Fibroblast of lung (primary cell): ENCODE data around the gene TMEM72. TPM values are rescaled to one million over a fixed set of nuclear protein-coding genes. Genes with fewer than 3 reads are reported as not detected.

Experiments used
- DNase-seq, 2 donors: peaks; one replicate each; pipeline versions ENCODE4 v3.0.0 to v3.0.0-alpha.2; 2010; ENCODE audit warnings: low read depth in 2 of 2
- H2AFZ ChIP-seq: 2 replicates; pipeline ENCODE4 v1.5.1; 2012; ENCODE audit warnings: low read length, control low read depth, inconsistent platforms
- H3K27ac ChIP-seq: 2 replicates; pipeline ENCODE4 v1.5.1; 2011; ENCODE audit warnings: low read length, control low read depth; ENCODE audit not compliant: insufficient read depth
- H3K27me3 ChIP-seq: 2 replicates; pipeline ENCODE4 v1.5.1; 2011; ENCODE audit warnings: mild to moderate bottlenecking, low read length; ENCODE audit not compliant: control insufficient read depth, insufficient read depth
- H3K36me3 ChIP-seq: 2 replicates; pipeline ENCODE4 v1.5.1; 2011; ENCODE audit warnings: low read length; ENCODE audit not compliant: control insufficient read depth, insufficient read depth
- H3K4me1 ChIP-seq: 2 replicates; pipeline ENCODE4 v1.5.1; 2011; ENCODE audit warnings: low read length; ENCODE audit not compliant: control insufficient read depth, insufficient read depth; ENCODE audit errors: extremely low read depth
- H3K4me2 ChIP-seq: 2 replicates; pipeline ENCODE4 v1.5.1; 2011; ENCODE audit warnings: low read length, control low read depth; ENCODE audit not compliant: insufficient read depth; ENCODE audit errors: extremely low read depth
- H3K4me3 ChIP-seq, 4 experiments: fragments of 200-600 bp in 1 of 4; sonication (generic) in 1 of 4; replicated peaks in 1 of 4; 2 replicates each; pipeline ENCODE4 v1.5.1; 2011 to 2016; ENCODE audit warnings: low read length in 4 of 4, low read depth in 3 of 4, mild to moderate bottlenecking in 3 of 4, control low read depth in 2 of 4, inconsistent platforms in 1 of 4, mixed read lengths in 1 of 4; ENCODE audit not compliant: insufficient read depth in 1 of 4; ENCODE audit errors: control extremely low read depth in 1 of 4
- H3K79me2 ChIP-seq: 2 replicates; pipeline ENCODE4 v1.5.1; 2012; ENCODE audit warnings: mild to moderate bottlenecking, low read length, inconsistent platforms; ENCODE audit not compliant: control insufficient read depth, insufficient read depth
- H3K9ac ChIP-seq: 2 replicates; pipeline ENCODE4 v1.5.1; 2011; ENCODE audit warnings: mild to moderate bottlenecking, low read length, control low read depth; ENCODE audit not compliant: insufficient read depth
- H3K9me3 ChIP-seq: 2 replicates; pipeline ENCODE4 v1.5.1; 2012; ENCODE audit warnings: low read depth, low read length; ENCODE audit not compliant: control insufficient read depth, insufficient read depth
- H4K20me1 ChIP-seq: 2 replicates; pipeline ENCODE4 v1.5.1; 2011; ENCODE audit warnings: low read length; ENCODE audit not compliant: control insufficient read depth, insufficient read depth; ENCODE audit errors: extremely low read depth
- CTCF ChIP-seq, 2 donors: IDR thresholded peaks in 1 of 2; conservative IDR thresholded peaks in 1 of 2; 1 replicate in 1 of 2; 2 replicates in 1 of 2; pipeline ENCODE4 v1.5.1; 2011 to 2012; ENCODE audit warnings: low read length in 2 of 2, control low read depth in 1 of 2, inconsistent platforms in 1 of 2, low read depth in 1 of 2, mild to moderate bottlenecking in 1 of 2
- EZH2 ChIP-seq: IDR thresholded peaks from 2 replicates; pipeline ENCODE4 v1.5.1; 2012; ENCODE audit warnings: low read length, control low read depth, mild to moderate bottlenecking; ENCODE audit errors: missing control alignments
- polyA plus RNA-seq, 2 donors: library from polyadenylated mRNA; depleted of rRNA in 1 of 2; stranded (reverse) in 1 of 2; unstranded in 1 of 2; fragments of >200 nt; gene quantifications; 2 replicates each; pipeline ENCODE4 v1.2.1, GENCODE V29; 2011 to 2012; ENCODE audit warnings: missing spikeins in 1 of 2
- total RNA-seq: library from RNA; depleted of rRNA; stranded (reverse); fragments of >200 nt; gene quantifications from 2 replicates; pipeline ENCODE4 v1.2.1, GENCODE V29; 2014

Gene TMEM72
- total and polyA plus RNA-seq, 2 donors (not counting 1 experiment from before 2014, with no cell fraction given) = not detected

DNA sequence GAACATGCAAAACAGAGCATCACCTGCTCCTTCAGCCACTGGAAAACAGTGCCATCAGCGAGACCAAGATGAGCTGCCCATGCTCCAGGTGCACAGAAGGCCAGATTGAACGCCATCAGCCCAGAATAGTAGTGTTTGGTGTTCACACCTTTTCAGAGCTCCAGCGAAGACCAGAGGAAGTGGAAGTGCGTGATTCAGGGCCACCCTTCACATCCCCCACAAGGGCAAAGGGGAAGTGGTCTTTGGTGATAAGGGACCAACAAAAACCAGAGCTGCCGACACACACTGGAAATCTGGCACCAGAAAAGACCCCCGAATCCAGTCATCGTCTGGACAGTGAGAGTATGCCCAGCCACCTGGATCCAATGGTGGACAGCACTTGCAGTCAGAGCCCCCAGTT, 29.5 kb upstream of the TMEM72 start:
- Histone ChIP-seq H3K36me3 (no peaks in the 10 kb centered on the region), H3K9ac (no peak overlapping the region), H3K4me3 (no peak overlapping the region), H3K27me3 (peaks cover 18% of the 10 kb centered on the region), H3K79me2 (no peaks in the 10 kb centered on the region), H3K9me3 (no peaks in the 10 kb centered on the region), H3K4me1 (peaks cover 4% of the 10 kb centered on the region), H3K27ac (no peak overlapping the region), H2AFZ (no peak overlapping the region), H4K20me1 (no peaks in the 10 kb centered on the region), H3K4me2 (no peak overlapping the region)
- TF ChIP-seq CTCF (conservative IDR thresholded peaks at IDR 0.05 in 1 of 2, IDR thresholded peaks at IDR 0.05 in 1 of 2; ENCODE audit: low read depth in 1 of 2, low read length in 2 of 2) = no peak
- no peak for TF ChIP-seq EZH2
- DNase-seq = no peak

- peaks cover 18% of the 10 kb centered on the region for H3K27me3 ChIP-seq
- H3K9ac ChIP-seq = no peak overlapping the region
- H2AFZ ChIP-seq = no peak overlapping the region
- TF ChIP-seq CTCF (conservative IDR thresholded peaks at IDR 0.05 in 1 of 2, IDR thresholded peaks at IDR 0.05 in 1 of 2; ENCODE audit: low read depth in 1 of 2, low read length in 2 of 2) (no peak), EZH2 (no peak)
- H3K36me3 ChIP-seq = no peaks in the 10 kb centered on the region
- no peaks in the 10 kb centered on the region for H4K20me1 ChIP-seq
- H3K4me2 ChIP-seq = no peak overlapping the region
- H3K9me3 ChIP-seq = no peaks in the 10 kb centered on the region
- H3K4me3 ChIP-seq = no peak overlapping the region
- H3K4me1 ChIP-seq = peaks cover 4% of the 10 kb centered on the region
- H3K79me2 ChIP-seq = no peaks in the 10 kb centered on the region
- DNase-seq = no peak
- H3K27ac ChIP-seq = no peak overlapping the region
Observed at GRCh38 chr10:44882166-44882720, 28.9 kb upstream of the TMEM72 start.

DNA sequence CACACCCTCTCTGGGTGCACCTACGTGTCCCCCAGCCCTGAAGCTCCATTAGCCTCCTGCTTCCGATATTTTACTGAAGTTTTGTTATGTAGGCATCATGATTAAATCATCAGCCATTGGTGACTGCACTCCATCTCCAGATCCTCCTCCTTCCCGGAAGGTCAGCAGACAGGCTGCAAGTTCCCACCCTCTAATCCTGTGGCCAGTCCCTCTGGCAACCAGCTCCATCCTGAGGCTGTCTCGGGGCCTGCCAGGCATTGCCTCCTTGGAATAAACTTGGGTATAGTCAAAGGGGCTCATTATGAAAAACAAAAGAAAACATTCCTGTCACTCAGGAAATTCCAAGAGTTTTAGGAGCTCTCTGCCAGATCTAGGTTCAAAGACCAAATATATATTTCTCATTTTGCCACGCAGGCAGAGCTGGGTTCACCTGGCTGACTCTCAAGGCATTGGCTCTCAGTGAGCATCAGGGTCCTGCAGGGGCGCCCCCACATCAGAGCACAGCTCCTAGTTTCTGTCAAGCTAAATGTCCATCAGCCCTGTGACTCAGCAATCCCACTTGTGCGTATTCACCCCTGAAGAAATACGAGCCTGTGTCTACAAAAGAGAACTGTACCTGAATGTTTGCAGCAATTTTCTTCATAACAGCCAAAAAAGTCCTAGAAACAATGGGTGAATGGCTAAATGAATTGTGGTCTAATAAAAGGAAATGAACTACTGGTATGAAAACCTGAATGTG, 27.4 kb upstream of the TMEM72 start:
- no peak overlapping the region for H3K27ac ChIP-seq
- DNase-seq = no peak
- no peaks in the 10 kb centered on the region for H4K20me1 ChIP-seq

More for the DNA sequence above, 27.4 kb upstream of the TMEM72 start:
- peaks cover 18% of the 10 kb centered on the region for H3K27me3 ChIP-seq
- H3K4me1 ChIP-seq = peaks cover 4% of the 10 kb centered on the region
- no peaks in the 10 kb centered on the region for H3K9me3 ChIP-seq
- H3K36me3 ChIP-seq = no peaks in the 10 kb centered on the region
- TF ChIP-seq CTCF (conservative IDR thresholded peaks at IDR 0.05 in 1 of 2, IDR thresholded peaks at IDR 0.05 in 1 of 2; ENCODE audit: low read depth in 1 of 2, low read length in 2 of 2) = no peak
- TF ChIP-seq EZH2 = no peak
- H3K9ac ChIP-seq = no peak overlapping the region
- no peaks in the 10 kb centered on the region for H3K79me2 ChIP-seq
- no peak overlapping the region for H3K4me3 ChIP-seq
- no peak overlapping the region for H2AFZ ChIP-seq
- H3K4me2 ChIP-seq = no peak overlapping the region
